Measurements from ENCODE around the gene DAB2IP.

DNA sequence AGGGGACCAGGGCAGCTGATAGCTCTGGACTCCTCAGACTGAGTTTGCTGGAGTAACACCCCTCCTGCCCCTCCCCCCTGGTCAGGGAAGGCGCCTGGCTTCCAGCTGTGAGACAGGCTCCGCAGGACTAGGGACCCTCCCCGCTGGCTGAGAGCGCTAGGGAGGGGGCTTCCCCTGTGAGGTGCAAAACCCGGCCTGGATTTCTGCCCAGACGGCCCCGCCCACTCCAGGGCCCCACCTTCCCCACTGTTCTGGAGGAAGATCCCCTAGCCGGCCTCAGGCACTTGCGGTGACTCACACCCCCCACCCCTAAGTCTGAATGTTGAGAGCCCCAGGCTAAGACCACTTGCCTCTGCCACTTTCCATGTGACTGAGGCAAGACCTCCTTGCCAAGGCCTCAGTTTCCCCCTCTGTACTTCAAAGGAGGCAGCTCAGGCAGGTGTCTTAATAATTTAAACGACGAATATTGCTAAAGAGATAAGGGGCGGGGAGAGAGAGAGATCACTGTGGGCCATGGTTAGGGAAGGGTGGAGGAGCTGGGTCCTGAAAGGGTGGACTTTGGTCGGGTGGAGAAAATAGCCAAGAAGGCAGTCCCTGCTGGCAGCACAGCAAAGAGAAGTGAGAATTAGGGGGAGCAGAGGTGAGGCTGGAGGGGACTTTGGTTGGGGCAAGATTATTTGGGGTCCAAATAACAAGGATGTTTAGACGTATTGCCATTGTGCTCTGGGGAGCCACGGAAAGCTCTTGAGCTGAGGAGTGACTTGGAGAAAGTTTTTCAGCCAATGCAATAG, 1.0 kb upstream of the DAB2IP start:
- TF ChIP-seq, protein P1, sequence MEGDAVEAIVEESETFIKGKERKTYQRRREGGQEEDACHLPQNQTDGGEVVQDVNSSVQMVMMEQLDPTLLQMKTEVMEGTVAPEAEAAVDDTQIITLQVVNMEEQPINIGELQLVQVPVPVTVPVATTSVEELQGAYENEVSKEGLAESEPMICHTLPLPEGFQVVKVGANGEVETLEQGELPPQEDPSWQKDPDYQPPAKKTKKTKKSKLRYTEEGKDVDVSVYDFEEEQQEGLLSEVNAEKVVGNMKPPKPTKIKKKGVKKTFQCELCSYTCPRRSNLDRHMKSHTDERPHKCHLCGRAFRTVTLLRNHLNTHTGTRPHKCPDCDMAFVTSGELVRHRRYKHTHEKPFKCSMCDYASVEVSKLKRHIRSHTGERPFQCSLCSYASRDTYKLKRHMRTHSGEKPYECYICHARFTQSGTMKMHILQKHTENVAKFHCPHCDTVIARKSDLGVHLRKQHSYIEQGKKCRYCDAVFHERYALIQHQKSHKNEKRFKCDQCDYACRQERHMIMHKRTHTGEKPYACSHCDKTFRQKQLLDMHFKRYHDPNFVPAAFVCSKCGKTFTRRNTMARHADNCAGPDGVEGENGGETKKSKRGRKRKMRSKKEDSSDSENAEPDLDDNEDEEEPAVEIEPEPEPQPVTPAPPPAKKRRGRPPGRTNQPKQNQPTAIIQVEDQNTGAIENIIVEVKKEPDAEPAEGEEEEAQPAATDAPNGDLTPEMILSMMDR (IDR thresholded peaks at IDR 0.05; ENCODE audit: insufficient read depth, low read depth, low read length) = no peak
- TF ChIP-seq EZH2 (IDR thresholded peaks at IDR 0.05; ENCODE audit: insufficient read depth, low read length) = no peak
